GM21723 (cell line): ENCODE results near the gene ZNF451.
A peak's percentile ranks its signal among the peaks of the same experiment; 100 is the strongest.
"Not testable (repeated sequence)": the region's sequence is repeated elsewhere in the genome, so short reads cannot be mapped to it uniquely, and the experiment has no call there.

Experiments
- ATAC-seq: cut with Tn5 transposase; IDR thresholded peaks from one replicate; pipeline ENCODE4 v1.9.1; 2021; ENCODE audit warnings: mild to moderate bottlenecking, moderate library complexity; ENCODE audit not compliant: unreplicated experiment

Gene ZNF451

GRCh38 chr6:57089265-57089664 lies 723 bp upstream of the ZNF451 start:
- no peak for ATAC-seq

GRCh38 chr6:57090458-57091067 lies 575 bp downstream of the ZNF451 start:
- not testable (repeated sequence) for ATAC-seq

GRCh38 chr6:57091375-57091774 lies 1.4 kb downstream of the ZNF451 start:
- not testable (repeated sequence) for ATAC-seq

- ATAC-seq = no peak
These were observed 4.7 kb downstream of the ZNF451 start for GRCh38 chr6:57094689-57095088.

- no peak for ATAC-seq
These were observed 7.6 kb downstream of the ZNF451 start for GRCh38 chr6:57097596-57097995.

- ATAC-seq = no peak
These were observed 13.0 kb downstream of the ZNF451 start for GRCh38 chr6:57102976-57103375.

GRCh38 chr6:57104336-57104735 lies 14.3 kb downstream of the ZNF451 start:
- ATAC-seq = no peak

- no peak for ATAC-seq
These were observed 17.0 kb downstream of the ZNF451 start for GRCh38 chr6:57106990-57107389.

GRCh38 chr6:57108691-57109090 lies 18.7 kb downstream of the ZNF451 start:
- peak; percentile 96 for ATAC-seq

GRCh38 chr6:57109880-57110279 lies 19.9 kb downstream of the ZNF451 start:
- no peak for ATAC-seq

GRCh38 chr6:57113105-57113504 lies 23.1 kb downstream of the ZNF451 start:
- no peak for ATAC-seq

GRCh38 chr6:57116776-57117175 lies 26.8 kb downstream of the ZNF451 start:
- no peak for ATAC-seq

- no peak for ATAC-seq
These were observed 27.8 kb downstream of the ZNF451 start for GRCh38 chr6:57117796-57118195.

GRCh38 chr6:57123111-57123510 lies 33.1 kb downstream of the ZNF451 start:
- no peak for ATAC-seq

- no peak for ATAC-seq
These were observed 37.8 kb downstream of the ZNF451 start for GRCh38 chr6:57127763-57128162.

GRCh38 chr6:57130661-57131177 lies 40.7 kb downstream of the ZNF451 start:
- ATAC-seq = no peak

- no peak for ATAC-seq
These were observed 45.0 kb downstream of the ZNF451 start for GRCh38 chr6:57134954-57135353.

- no peak for ATAC-seq
These were observed 45.9 kb downstream of the ZNF451 start for GRCh38 chr6:57135885-57136284.

- ATAC-seq = no peak
These were observed 47.4 kb downstream of the ZNF451 start for GRCh38 chr6:57137350-57137749.

GRCh38 chr6:57138026-57138425 lies 48.0 kb downstream of the ZNF451 start:
- ATAC-seq = no peak

- no peak for ATAC-seq
These were observed 51.6 kb downstream of the ZNF451 start for GRCh38 chr6:57141451-57142177.

- ATAC-seq = no peak
These were observed 52.2 kb downstream of the ZNF451 start for GRCh38 chr6:57142178-57142525.

GRCh38 chr6:57143690-57144089 lies 53.7 kb downstream of the ZNF451 start:
- ATAC-seq = no peak
